ENCODE measurements around the gene SLFN14. TPM values are rescaled to one million over a fixed set of nuclear protein-coding genes. Genes with fewer than 3 reads are reported as not detected.
A peak's percentile ranks its signal among the peaks of the same experiment; 100 is the strongest.
"Not testable (repeated sequence)": the region's sequence is repeated elsewhere in the genome, so short reads cannot be mapped to it uniquely, and the experiment has no call there.

The SLFN14 gene
- total RNA-seq, 1 donor from 2014 or later = not detected

- no peak for DNase-seq (ENCODE audit: low read depth)
These were observed 966 bp downstream of the SLFN14 start for GRCh38 chr17:35559495-35560210.

- no peak for DNase-seq (ENCODE audit: low read depth)
These were observed 3.3 kb downstream of the SLFN14 start for GRCh38 chr17:35557353-35557752.

- DNase-seq (ENCODE audit: low read depth) = no peak
These were observed 4.9 kb downstream of the SLFN14 start for GRCh38 chr17:35555691-35556090.

- DNase-seq (ENCODE audit: low read depth) = no peak
These were observed 6.0 kb downstream of the SLFN14 start for GRCh38 chr17:35554668-35555067.

- DNase-seq (ENCODE audit: low read depth) = no peak
These were observed 7.3 kb downstream of the SLFN14 start for GRCh38 chr17:35553310-35553709.

- DNase-seq (ENCODE audit: low read depth) = no peak
These were observed 11.6 kb downstream of the SLFN14 start for GRCh38 chr17:35548978-35549377.

GRCh38 chr17:35548208-35548810 lies 12.3 kb downstream of the SLFN14 start:
- no peak for DNase-seq (ENCODE audit: low read depth)

- no peak for DNase-seq (ENCODE audit: low read depth)
These were observed 14.1 kb downstream of the SLFN14 start for GRCh38 chr17:35546487-35546886.

- no peak for DNase-seq (ENCODE audit: low read depth)
These were observed 15.5 kb downstream of the SLFN14 start for GRCh38 chr17:35545150-35545549.

GRCh38 chr17:35543856-35544255 lies 16.8 kb downstream of the SLFN14 start:
- DNase-seq (ENCODE audit: low read depth) = no peak

GRCh38 chr17:35542990-35543389 lies 17.6 kb downstream of the SLFN14 start:
- DNase-seq (ENCODE audit: low read depth) = no peak

GRCh38 chr17:35541434-35541833 lies 19.2 kb downstream of the SLFN14 start:
- DNase-seq (ENCODE audit: low read depth) = no peak

GRCh38 chr17:35540589-35541404 lies 19.8 kb downstream of the SLFN14 start:
- peak; percentile 35 for DNase-seq (ENCODE audit: low read depth)

- DNase-seq (ENCODE audit: low read depth) = no peak
These were observed 21.0 kb downstream of the SLFN14 start for GRCh38 chr17:35539659-35540026.

GRCh38 chr17:35537601-35538141 lies 22.9 kb downstream of the SLFN14 start, which contains the start of gene SLFN12L:
Gene SLFN12L (minus strand): TSS chr17:35537678. CDS start chr17:35522364, 15,314 bp downstream.
- no peak for DNase-seq (ENCODE audit: low read depth)

GRCh38 chr17:35536664-35537171 lies 23.9 kb downstream of the SLFN14 start:
- no peak for DNase-seq (ENCODE audit: low read depth)

- DNase-seq (ENCODE audit: low read depth) = not testable (repeated sequence)
These were observed 25.2 kb downstream of the SLFN14 start for GRCh38 chr17:35535406-35535805.

GRCh38 chr17:35534576-35535093 lies 26.0 kb downstream of the SLFN14 start:
- DNase-seq (ENCODE audit: low read depth) = no peak

- DNase-seq (ENCODE audit: low read depth) = no peak
These were observed 29.5 kb downstream of the SLFN14 start for GRCh38 chr17:35531160-35531559.

GRCh38 chr17:35529866-35530265 lies 30.8 kb downstream of the SLFN14 start:
- no peak for DNase-seq (ENCODE audit: low read depth)

- DNase-seq (ENCODE audit: low read depth) = not testable (repeated sequence)
These were observed 31.3 kb downstream of the SLFN14 start for GRCh38 chr17:35529326-35529725.

Data from myocyte (in vitro differentiated cells).